Stimulated activated CD4-positive, alpha-beta T cell treated with anti-CD3 and anti-CD28 coated beads, Interleukin-1b, Interleukin-23, amount 100 ng/mL, for 48 hours (primary cell): Measurements from ENCODE around the gene ZNF354C.

Source experiments
- DNase-seq: peaks from one replicate; pipeline ENCODE4 v3.0.0-alpha.2; 2020

ZNF354C gene

DNA sequence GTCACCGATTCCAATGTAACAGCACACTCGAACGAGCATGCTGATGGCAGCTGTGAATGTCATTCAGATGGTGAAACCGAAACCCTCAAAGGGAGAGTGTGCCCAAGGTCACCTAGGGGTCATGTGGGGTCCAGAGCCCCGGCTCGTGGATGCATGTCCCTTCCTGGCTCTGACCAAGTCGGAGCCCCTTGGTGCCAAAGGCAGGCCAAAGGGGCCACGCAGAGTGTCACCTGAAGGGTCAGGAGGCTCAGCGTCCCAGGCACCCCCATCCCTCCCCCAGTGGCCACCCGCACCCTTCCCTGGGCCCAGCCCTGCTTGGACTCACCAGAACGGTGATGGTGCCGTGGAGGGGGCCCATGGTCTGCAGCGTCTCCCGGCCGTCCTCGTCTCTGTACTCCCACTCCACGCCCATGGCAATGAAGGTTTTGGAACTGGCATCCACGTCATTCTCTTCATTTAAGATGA is 69.5 kb downstream of the ZNF354C start:
- DNase-seq = no peak

- no peak for DNase-seq
Measured at GRCh38 chr5:179130101-179130681, 70.0 kb downstream of the ZNF354C start.

DNA sequence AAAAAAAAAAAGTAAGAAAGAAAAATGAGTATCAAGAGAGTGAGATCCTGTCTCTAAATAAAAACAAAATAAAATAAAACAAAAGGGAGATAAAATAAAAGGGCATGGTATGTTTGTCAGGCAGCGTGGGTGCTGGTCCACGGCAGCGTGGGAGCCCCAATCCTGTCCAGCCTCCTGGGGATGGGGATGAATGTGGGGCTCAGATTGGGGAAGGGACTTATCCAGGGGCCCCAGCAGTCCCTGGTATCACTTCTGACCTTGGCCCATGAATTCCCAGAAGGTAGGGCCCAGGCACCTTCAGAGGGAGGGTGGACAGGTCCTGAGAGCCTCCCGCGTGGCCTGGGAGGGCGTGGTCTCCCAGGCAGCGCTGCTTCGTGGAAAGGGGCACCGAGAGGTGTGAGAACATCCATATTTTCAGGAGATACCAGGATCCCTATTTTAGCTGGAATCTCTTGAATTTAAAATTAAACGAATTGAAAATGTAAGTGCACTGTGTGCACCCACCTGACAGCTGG is 71.2 kb downstream of the ZNF354C start:
- no peak for DNase-seq

DNA sequence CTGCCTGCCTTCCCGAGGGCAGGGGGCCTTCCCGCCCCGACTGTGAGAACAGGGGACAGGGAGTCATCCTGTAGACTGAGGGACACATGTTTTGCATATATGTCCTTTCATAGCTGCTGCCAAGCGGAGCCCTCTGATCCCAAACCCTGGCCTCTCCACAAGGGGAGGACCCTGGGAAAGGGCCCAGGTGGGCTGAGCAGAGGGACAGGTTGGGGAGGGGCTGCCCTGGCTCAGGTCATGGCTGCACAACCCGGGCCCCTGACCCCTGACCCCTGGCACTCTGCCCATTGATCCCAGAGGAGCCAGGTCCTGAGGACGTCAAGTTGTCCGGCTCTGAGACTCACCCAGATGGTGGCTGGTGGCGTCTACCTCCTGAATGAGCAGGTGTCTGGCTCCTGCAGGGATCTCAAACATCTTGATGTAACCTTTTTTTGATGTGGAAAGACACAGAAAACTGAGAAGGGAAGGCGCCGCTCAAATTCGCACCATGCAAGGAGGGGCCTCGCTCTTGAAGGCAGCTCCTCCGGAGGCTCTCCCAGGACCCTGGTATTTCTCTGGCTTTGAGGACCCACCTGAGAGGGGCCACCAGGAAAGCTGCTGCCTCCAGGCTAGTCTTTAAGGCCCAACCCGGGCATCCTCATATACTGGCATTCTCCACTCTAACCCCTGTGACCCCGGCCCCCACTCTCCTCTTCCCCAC is 71.9 kb downstream of the ZNF354C start:
- DNase-seq = no peak

- DNase-seq = no peak
Measured at GRCh38 chr5:179132586-179133355, 72.6 kb downstream of the ZNF354C start.
